SK-N-SH treated with all-trans-retinoic acid at 6 μM for 48 hours (cell line): ENCODE data around the gene AGAP1.

Experiments used
- ATAC-seq: fragments of 200-7000 bp; cut with Tn5 transposase; 3 replicates; pipeline ENCODE4 v1.9.1; 2020; ENCODE audit warnings: mild to moderate bottlenecking, moderate library complexity
- ARNTL ChIP-seq: fragments of 450-650 bp; formaldehyde crosslinking; IDR thresholded peaks from 2 replicates; pipeline ENCODE4 v1.5.0; 2020; ENCODE audit warnings: low read depth, mild to moderate bottlenecking, moderate library complexity, borderline replicate concordance
- BACH2 ChIP-seq: fragments of 250-450 bp; sonication (Bioruptor Pico); IDR thresholded peaks from 2 replicates; pipeline ENCODE4 v1.9.0; 2021; ENCODE audit warnings: mild to moderate bottlenecking, borderline replicate concordance
- CREB5 ChIP-seq: fragments of 250-450 bp; sonication (Bioruptor Pico); IDR thresholded peaks from 2 replicates; pipeline ENCODE4 v1.5.1; 2020; ENCODE audit warnings: low read depth, mild to moderate bottlenecking, moderate library complexity
- CSDC2 ChIP-seq: fragments of 250-450 bp; sonication (Bioruptor Pico); IDR thresholded peaks from 2 replicates; pipeline ENCODE4 v1.5.0; 2020; ENCODE audit warnings: mild to moderate bottlenecking, moderate library complexity
- ESRRG ChIP-seq: fragments of 250-450 bp; sonication (Bioruptor Pico); IDR thresholded peaks from 2 replicates; pipeline ENCODE4 v1.6.1; 2021; ENCODE audit warnings: mild to moderate bottlenecking
- GLIS3 ChIP-seq: fragments of 250-450 bp; sonication (Bioruptor Pico); IDR thresholded peaks from 2 replicates; pipeline ENCODE4 v1.5.0; 2020; ENCODE audit warnings: mild to moderate bottlenecking, moderate library complexity
- ISL1 ChIP-seq: fragments of 250-450 bp; sonication (Bioruptor Pico); IDR thresholded peaks from 2 replicates; pipeline ENCODE4 v2.1.2; 2022; ENCODE audit warnings: mild to moderate bottlenecking, moderate library complexity
- OSR1 ChIP-seq: fragments of 250-450 bp; sonication (Bioruptor Pico); IDR thresholded peaks from 2 replicates; pipeline ENCODE4 v1.8.0; 2022; ENCODE audit warnings: moderate library complexity, mild to moderate bottlenecking, inconsistent platforms
- PATZ1 ChIP-seq: fragments of 250-450 bp; sonication (Bioruptor Pico); IDR thresholded peaks from 2 replicates; pipeline ENCODE4 v1.8.0; 2020; ENCODE audit warnings: mild to moderate bottlenecking, moderate library complexity, borderline replicate concordance
- POU6F1 ChIP-seq: fragments of 250-450 bp; sonication (Bioruptor Pico); IDR thresholded peaks from 2 replicates; pipeline ENCODE4 v1.8.0; 2021; ENCODE audit warnings: low read depth, mild to moderate bottlenecking, moderate library complexity, borderline replicate concordance
- RARB ChIP-seq: fragments of 250-450 bp; sonication (Bioruptor Pico); IDR thresholded peaks from 2 replicates; pipeline ENCODE4 v1.8.0; 2021; ENCODE audit warnings: mild to moderate bottlenecking, moderate library complexity
- SNAI2 ChIP-seq: fragments of 250-450 bp; sonication (Bioruptor Pico); IDR thresholded peaks from 2 replicates; pipeline ENCODE4 v1.5.0; 2020; ENCODE audit warnings: mild to moderate bottlenecking, moderate library complexity
- TCF4 ChIP-seq: fragments of 250-450 bp; sonication (Bioruptor Pico); IDR thresholded peaks from 2 replicates; pipeline ENCODE4 v1.8.0; 2021; ENCODE audit warnings: mild to moderate bottlenecking, moderate library complexity, borderline replicate concordance
- TOX ChIP-seq: fragments of 250-450 bp; sonication (Bioruptor Pico); IDR thresholded peaks from 2 replicates; pipeline ENCODE4 v1.8.0; 2021; ENCODE audit warnings: mild to moderate bottlenecking, moderate library complexity, borderline replicate concordance
- TSHZ2 ChIP-seq: fragments of 250-450 bp; sonication (Bioruptor Pico); IDR thresholded peaks from 2 replicates; pipeline ENCODE4 v1.5.0; 2020; ENCODE audit warnings: mild to moderate bottlenecking, moderate library complexity
- ZC3H10 ChIP-seq: fragments of 250-450 bp; sonication (Bioruptor Pico); IDR thresholded peaks from 2 replicates; pipeline ENCODE4 v1.5.1; 2021; ENCODE audit warnings: mild to moderate bottlenecking, moderate library complexity
- ZFP30 ChIP-seq: fragments of 450-650 bp; formaldehyde crosslinking; IDR thresholded peaks from 2 replicates; pipeline ENCODE4 v1.5.0; 2022; ENCODE audit warnings: mild to moderate bottlenecking, moderate library complexity
- ZNF565 ChIP-seq: fragments of 450-650 bp; formaldehyde crosslinking; conservative IDR thresholded peaks from 2 replicates; pipeline ENCODE4 v1.5.0; 2020; ENCODE audit warnings: low read depth, mild to moderate bottlenecking, moderate library complexity
- ZNF8 ChIP-seq: fragments of 450-650 bp; formaldehyde crosslinking; IDR thresholded peaks from 2 replicates; pipeline ENCODE4 v1.5.0; 2020; ENCODE audit warnings: mild to moderate bottlenecking, moderate library complexity

AGAP1 gene

GRCh38 chr2:235582081-235582686, 88.3 kb downstream of the AGAP1 start:
- ATAC-seq = no peak
- TF ChIP-seq TSHZ2 (no peak), CREB5 (no peak), BACH2 (CRISPR knock-in tag) (no peak), TOX (CRISPR knock-in tag) (no peak), TCF4 (CRISPR knock-in tag) (no peak), ZNF565 (CRISPR knock-in tag) (no peak), ZNF8 (no peak), OSR1 (CRISPR knock-in tag) (no peak), RARB (CRISPR knock-in tag) (no peak), ARNTL (CRISPR knock-in tag) (no peak), POU6F1 (CRISPR knock-in tag) (no peak), ISL1 (CRISPR knock-in tag) (no peak), PATZ1 (CRISPR knock-in tag) (no peak)

GRCh38 chr2:235582729-235583128, 88.9 kb downstream of the AGAP1 start:
- TF ChIP-seq OSR1 (CRISPR knock-in tag) (no peak), ZC3H10 (no peak), GLIS3 (CRISPR knock-in tag) (no peak), TSHZ2 (no peak), BACH2 (CRISPR knock-in tag) (no peak), ISL1 (CRISPR knock-in tag) (no peak), SNAI2 (no peak), RARB (CRISPR knock-in tag) (no peak), TCF4 (CRISPR knock-in tag) (no peak), ARNTL (CRISPR knock-in tag) (no peak), ZFP30 (CRISPR knock-in tag) (no peak), CREB5 (no peak), ESRRG (no peak), ZNF565 (CRISPR knock-in tag) (no peak), CSDC2 (CRISPR knock-in tag) (no peak)

More at GRCh38 chr2:235582729-235583128, 88.9 kb downstream of the AGAP1 start:
- ATAC-seq = no peak
